Activated CD4-positive, alpha-beta T cell treated with anti-CD3 and anti-CD28 coated beads, Interleukin-2, Interleukin-4, amounts not matched to agents 100 ng/mL and 50 ng/mL, durations not matched to agents 16 hours and 8 hours (primary cell): ENCODE data around the gene OTOG.

Experiments used
- DNase-seq: peaks from one replicate; pipeline ENCODE4 v3.0.0-alpha.2; 2020; ENCODE audit warnings: low spot score

OTOG gene

DNA sequence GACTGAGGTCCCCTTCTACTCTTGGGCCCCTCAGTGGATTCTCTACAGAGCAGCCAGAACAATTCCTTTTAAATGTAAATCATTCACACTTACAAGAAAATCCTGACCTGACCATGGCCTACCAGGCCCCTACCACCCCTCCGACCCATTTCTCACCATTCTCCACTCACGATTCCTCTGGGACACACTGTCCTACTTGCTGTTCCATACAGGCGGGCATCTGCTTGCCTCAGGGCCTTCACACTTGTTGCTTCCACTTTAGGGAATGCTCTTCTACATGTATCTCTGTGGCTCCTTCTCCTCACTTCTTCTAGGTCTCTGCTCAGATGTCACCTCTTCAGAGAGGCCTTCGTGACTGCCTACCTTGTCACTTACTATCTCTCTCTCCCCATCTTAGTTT is 6.3 kb upstream of the OTOG start:
- DNase-seq: no peak

DNA sequence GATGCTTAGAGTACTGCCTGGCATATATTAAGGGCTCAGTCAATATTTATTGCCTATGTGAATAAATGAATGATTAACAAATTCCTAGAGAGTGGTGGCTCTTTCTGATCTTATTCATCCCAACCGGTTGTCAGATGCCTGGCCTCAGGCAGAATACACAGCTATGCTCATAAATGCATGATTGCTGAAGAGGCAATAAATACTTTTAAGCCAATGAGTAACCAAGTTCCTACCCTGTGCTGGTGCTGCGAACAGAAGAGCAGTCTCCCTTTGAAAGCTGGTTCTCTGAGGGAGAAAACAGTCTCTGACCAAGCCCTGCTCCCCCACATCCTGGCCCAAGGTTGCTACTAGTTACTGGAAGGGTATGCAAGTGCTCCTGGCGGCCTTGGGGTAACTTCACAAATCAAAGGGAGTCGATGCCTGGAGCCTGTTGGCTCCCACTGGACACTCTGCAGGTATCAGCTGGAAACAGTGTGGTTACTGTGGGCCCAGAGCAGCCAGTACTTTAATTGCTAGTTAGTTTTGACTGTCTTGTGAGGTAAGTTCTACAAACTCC is 5.7 kb upstream of the OTOG start:
- no peak for DNase-seq

DNA sequence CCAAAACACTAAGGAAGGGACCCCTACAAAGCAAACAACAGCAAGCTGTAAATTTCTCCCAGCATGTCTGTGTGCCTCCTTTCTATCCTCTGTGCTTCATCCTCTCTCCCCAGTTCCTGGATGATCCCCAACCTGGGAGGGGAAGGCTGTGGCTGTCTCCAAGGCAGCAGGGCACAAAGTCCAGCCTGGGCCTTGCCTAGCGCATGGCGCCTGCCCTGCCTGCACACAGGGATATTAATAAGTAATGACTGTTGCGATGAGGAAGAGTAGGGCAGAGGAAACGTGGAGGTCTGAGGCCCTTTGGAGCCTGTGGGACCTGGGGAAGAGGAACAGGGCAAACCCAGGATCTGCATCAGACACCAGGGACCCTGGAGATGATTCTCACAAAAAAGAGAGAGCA is 4.8 kb upstream of the OTOG start:
- DNase-seq: no peak

DNA sequence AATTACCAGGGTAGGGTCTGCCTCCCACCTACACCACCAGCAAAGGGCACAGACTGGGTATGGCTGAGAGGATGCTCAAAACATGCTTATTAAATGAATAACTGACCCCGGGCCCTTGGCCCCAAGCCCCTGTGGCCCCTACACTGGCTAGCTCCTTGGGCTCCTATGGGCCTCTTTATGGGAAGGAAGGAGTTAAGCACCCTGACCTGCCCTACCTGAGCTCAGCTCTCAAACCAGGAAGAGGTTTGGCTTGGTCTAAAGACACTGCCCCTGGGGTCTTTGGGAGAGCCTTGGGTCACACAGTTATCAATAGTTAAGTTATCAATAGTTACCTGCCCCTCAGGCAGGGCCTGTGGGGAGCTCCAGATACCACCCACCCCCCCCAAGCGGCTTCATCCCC is 4.0 kb upstream of the OTOG start:
- no peak for DNase-seq

DNA sequence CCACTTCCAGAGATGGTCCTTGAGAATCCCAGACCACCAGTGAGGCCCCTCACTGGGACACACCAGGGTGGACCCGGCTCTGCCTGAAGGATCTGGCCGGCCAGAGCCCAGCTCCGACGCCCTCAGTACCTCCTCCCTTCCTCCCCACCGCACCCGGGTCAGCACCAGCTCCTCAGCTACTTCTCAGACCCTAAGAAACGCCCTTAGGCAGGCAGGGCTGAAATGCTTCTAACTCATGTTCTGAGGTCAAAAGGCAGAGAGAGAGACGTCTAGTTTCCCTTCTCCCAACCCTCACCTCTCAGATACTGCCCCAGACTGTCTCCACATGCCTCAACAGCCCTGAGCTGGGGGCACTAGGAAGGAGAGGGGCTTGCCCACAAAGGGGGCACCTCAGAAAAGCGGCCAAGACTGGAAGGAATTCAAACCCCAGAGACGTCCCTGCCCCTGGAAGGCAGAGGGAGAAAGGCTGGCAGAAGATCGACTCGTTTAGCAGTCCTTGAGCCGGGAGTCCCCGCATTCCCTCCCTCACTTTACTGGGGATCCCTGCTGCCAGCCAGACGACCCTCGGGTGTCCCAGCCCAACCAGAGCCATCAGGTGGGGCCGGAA is 3.4 kb upstream of the OTOG start:
- no peak for DNase-seq

DNA sequence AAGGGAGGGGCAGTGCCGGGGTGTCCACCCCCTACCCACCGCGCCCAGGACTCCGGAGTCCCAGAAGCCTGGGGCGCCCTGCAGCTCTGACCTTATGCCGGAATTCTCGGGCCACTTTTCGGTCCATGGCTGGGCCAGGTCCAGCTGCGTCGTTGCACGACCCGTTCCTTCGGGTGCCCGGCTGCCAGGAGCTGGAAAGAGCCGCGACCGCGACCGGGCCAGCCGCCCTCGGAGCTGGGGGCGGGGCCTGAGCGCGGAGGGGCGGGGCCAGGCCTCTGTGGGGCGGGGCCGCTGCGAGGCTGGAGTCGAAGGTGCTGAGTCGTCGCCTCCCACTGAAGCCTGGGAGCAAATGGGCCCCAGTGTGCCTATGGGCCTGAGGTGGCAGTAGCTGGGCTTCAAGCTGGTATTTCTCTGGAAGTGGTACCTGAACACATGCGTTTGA is 2.9 kb upstream of the OTOG start, which contains the start of gene USH1C:
TSS of gene USH1C (minus strand) at position 236 of the 442 bp plus-strand sequence. CDS start at position 127, 109 bp downstream.
- DNase-seq: no peak

DNA sequence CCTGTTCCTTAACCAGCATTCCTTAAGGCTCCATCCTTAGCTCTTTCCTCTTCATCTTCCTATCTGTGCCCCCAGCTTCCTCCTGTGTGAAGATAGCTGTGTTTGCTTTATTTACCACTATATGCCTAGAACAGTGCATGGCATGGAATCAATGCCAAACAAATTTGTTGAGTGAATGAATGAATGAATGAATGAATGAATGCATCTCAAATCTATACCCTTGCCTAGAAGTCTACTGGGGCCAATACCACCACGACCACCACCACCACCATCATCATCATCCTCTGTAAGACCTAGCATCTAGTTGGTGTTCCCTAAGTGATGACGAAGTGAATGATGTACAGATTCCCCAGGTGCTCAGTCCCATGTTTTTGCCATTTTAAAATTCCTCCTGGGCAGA is 819 bp upstream of the OTOG start:
- no peak for DNase-seq

DNA sequence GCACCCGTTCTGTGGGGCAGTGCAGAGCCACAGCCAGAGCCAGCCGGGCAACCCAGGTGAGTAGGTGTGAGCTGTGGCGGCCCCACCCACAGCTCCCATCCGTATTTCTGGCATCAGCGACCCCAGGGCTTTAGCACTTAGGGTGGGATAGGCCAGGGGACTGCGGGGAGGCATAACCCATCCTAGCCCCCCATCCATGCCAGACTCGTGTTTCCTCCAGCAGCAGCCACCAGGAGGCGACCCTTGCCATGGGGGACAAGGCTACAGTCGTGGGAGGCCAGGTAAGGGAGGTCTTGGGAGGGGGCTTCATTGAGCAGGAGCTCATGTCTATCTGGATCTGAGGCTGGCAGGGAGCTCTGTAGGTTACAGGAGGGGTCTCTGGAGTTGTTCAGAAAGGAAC is 873 bp downstream of the OTOG start:
- no peak for DNase-seq

DNA sequence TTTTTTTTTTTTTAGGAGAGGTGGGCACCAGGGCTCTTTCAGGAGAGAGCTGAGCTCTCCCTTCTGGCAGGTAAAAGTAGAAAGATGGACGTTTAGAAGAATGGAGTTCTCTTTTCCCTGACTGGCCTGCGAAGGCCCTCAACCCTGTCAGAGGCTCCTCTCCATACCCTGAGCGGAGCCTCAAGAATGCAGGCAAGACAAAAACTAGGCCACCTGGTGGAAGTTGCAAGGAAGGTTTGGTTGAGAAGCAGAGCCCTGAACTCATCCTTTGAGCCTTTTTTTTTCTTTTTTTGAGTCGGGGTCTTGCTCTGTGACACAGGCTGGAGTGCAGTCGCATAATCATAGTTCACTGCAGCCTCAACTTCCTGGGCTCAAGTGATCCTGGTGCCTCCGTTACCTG is 1.4 kb downstream of the OTOG start:
- no peak for DNase-seq

DNA sequence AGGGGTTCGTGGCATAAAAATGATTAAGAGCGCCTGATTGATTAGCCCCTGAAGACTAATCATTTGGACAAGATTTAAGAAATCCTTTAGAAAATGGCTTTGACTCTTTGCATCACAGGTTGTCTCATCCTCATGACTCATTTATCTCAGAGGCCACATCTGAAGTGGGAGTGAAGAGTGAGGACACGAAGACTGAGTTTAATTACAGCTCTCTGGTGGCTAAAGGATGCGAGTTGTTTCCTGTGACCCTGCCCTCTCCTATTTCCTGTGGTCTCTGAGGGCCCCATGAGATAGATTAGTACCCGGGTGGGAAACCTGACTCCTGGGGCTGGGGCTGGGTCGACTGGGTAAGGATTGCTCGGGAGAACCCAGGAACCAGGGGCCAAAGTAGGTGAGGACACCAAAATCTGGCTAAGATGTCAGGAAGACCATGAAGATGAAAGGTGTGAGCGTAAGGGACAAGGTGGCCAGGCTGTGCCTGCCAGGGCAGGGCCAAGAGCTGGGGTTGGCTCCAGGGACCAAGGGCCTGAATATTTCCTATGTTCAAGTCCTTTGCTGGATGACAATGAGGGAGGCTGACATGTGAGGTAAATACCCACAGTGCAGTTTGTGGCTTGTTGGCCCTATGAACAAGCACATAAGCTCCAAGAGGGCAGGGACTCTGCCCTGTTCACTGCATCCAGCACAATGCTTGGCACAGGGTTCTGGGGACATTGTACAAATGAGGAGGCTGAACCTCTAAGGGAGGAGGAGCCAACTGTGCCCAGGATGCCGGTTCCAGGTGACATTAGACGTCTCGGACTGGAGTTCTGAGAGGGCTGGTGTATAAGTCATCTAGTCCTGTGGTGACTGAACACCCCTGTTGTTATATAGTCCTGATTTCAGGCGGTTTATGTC is 3.6 kb downstream of the OTOG start:
- no peak for DNase-seq

DNA sequence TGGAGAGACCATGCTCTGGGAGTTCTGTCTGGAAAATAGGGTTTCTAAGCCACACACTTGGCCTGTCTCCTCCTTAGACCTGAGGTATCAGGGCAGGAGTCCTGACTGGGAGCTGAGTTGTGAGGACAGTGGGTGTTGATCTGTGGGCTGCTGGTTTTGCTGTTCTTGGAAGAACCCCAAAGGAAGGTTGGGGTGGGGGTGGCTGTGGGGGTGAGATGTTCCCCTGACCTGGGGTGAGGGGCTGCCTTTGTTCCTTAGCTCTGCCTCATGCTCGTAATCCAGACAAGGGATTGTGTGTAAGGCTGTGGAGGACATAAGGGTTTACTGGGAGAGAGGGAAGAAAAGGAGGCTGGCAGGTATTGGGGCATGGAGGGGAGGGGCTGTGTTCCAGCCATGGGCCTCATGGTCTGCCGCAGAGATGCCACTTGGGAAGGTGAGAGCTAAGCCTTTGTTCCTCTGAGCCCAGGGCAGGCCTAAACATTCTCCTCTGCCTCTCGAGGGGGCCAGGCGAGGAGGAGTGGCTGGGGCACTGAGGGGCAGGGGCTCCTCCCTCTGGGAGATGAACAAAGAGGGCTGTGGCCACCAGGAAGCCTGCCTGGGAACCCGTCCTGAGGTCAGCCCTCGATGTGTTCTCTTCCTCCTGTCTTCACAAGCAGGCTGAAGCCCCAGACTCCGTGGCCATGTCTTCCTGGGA is 4.4 kb downstream of the OTOG start:
- no peak for DNase-seq

DNA sequence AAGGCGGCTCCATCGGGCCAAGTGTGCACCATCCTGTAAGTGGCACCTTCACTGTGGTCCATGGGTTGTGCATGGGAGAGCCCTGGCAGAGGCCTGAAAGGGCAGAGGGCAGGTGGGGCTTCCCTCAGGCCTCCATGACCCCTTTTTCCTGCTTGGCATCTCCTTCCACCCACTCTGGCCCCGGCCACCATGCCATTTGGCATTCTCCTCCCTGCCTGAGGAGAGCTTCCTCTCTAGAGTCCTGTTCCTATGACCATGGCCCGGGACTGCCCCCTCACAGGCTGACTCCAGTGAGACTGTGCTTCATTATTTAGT is 4.9 kb downstream of the OTOG start:
- DNase-seq: no peak

DNA sequence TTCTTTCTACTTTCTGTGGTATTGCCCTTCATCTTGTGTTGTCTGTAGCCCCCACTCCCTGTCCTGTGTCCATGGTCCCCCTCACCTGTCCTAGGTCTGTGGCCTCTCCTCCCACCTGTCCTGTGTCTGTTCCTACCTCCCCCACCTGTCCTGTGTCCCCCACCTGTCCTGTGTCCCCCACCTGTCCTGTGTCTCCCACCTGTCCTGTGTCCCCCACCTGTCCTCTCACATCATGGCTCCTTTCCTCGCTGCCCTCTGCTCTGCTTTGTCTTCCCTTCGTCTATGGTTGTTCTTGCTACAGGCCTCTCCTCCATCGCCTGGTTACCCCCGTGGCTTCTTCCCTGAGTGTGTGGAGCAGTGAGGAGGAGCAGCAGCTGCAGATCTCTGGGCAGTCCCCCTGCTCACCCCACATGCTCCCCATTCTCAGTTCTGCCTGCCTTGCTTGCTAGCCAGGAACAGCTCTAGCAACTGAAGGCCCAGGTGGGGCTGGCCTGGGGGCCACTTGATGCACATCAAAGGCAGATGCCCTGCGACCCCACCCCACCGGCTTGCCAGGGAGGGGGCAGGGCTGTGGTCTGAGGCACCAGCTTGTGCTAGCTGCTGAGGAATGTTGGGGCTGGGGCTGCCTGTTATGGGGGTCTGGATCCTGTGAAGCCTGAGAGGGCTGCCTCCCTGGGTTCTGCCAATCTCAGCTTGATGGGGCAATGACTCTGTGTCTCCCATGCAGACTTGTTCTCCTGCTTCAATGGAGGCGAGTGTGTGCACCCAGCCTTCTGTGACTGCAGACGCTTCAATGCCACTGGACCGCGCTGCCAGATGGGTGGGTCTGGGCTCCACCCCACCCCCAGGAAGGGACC is 5.6 kb downstream of the OTOG start:
- DNase-seq: no peak

DNA sequence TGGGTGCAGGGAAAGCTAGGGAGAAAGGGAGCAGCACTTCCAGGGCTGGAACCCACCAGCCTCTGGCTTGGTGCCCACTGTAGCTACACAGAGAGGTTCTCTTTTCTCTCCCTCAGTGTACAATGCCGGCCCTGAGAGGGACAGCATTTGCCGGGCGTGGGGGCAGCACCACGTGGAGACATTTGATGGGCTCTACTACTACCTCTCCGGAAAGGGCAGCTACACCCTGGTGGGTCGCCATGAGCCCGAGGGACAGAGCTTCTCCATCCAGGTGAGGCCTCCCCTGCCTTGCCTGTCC is 6.1 kb downstream of the OTOG start:
- no peak for DNase-seq

DNA sequence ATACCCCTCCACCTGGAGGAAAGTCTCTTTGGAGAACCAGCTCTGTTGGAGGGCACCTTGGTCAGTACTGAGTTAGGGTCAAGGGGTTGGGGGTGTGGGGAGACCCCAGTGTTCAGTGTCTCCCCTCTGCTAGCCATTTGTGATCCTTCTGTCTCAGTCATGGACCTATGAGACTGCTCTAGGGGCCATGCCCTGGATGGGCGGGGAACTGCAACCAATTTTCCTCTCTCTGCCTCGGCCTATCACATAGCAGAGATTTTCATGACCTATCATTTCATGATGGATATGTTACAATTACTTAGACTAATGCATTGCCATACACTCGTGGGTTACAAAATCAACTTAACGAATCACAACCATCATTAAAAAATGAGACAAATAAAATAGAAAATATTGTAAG is 7.4 kb downstream of the OTOG start:
- DNase-seq: no peak

DNA sequence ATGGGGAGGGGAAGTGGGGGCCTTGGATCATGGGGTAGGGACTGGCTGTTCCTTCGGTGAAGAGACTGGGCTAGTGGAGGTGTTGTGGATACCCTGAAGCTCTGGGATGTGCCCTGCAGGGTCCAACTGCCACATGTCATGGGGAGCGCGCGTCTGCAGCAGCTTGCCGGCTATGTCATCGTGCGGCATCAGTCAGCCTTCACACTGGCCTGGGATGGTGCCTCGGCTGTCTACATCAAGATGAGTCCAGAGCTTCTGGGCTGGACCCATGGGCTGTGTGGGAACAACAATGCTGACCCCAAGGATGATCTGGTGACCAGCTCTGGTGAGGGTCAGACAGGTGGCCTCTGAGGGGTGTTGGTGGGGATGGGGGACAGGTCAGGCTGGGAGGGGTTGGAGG is 9.9 kb downstream of the OTOG start:
- DNase-seq: no peak

DNA sequence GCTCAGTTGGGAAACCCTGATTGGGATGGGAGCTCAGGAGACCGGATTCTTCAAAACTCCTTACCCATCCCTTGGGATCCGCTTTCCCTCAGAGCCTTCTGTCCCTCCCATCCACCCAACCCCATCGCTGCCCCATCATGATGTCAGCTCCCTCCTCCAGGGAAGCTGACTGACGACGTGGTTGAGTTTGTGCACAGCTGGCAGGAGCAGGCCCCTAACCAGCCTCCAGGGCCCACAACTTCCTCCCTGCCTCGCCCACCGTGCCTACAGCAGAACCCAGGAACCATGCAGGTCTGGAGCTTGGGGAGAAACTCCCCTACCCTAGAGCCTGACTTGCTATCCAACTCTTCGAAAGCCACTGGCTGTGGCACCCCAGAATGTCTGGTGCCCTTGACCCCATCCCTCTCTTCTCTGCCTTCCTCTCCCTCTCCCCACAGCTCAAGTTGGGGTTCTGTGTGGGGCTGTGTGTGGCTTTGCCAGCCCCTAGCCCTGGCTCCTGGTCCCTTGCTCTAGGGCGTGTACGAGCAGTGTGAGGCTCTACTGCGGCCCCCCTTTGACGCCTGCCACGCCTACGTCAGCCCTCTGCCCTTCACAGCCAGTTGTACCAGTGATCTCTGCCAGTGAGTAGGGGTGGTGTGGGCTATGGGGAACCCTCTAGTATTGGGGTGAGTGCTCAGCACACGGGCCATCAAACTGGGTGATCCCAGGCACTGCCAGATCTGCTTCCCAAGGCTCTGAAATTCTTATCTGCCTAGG is 11.1 kb downstream of the OTOG start:
- no peak for DNase-seq

DNA sequence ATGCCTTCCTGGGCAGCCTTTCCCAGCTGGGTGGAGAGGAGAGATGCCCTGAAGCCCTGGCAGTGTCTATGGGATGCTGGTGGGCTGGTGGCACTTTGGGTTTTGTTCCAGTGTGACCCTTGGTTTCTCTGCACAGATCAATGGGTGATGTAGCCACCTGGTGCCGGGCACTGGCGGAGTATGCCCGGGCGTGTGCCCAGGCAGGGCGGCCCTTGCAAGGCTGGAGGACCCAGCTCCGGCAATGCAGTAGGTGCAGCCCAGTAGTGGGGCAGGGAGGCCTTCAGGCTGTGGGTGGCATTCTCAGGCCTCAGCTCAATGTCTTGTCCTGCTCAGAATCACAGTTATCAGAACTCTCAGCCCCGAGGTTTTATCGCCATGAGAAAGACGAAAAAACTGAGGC is 11.9 kb downstream of the OTOG start:
- no peak for DNase-seq

DNA sequence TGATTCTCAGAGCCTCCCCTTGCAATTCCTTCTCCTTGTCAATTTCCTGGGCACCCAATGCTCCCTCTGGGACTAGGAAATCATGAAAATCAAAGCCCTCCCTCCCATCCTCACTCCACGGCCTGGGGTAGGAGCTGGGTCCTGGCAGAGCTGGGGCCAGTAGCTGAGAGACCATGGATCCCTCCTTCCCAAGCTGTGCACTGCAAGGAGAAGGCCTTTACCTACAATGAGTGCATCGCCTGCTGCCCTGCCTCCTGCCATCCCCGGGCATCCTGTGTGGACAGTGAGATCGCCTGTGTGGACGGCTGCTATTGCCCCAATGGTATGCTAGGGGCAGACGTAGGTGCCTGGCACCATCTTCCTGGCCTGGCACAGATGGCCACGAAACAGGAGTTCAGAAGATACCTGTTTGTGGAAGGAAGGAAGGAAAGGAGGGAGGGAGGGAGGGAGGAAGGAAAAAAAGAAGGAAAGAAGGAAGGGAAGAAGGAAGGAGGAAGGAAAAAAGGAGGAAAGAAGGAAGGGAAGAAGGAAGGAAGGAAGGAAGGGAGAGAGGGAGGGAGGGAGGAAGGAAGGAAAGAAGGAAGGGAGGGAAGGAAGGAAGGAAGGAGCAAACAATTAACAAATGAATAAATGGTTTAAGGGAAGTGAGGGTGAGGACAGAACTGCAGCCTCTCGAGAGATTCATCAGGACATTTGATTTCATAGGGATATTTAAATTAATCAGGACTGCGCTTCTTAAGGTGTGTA is 12.5 kb downstream of the OTOG start:
- no peak for DNase-seq

DNA sequence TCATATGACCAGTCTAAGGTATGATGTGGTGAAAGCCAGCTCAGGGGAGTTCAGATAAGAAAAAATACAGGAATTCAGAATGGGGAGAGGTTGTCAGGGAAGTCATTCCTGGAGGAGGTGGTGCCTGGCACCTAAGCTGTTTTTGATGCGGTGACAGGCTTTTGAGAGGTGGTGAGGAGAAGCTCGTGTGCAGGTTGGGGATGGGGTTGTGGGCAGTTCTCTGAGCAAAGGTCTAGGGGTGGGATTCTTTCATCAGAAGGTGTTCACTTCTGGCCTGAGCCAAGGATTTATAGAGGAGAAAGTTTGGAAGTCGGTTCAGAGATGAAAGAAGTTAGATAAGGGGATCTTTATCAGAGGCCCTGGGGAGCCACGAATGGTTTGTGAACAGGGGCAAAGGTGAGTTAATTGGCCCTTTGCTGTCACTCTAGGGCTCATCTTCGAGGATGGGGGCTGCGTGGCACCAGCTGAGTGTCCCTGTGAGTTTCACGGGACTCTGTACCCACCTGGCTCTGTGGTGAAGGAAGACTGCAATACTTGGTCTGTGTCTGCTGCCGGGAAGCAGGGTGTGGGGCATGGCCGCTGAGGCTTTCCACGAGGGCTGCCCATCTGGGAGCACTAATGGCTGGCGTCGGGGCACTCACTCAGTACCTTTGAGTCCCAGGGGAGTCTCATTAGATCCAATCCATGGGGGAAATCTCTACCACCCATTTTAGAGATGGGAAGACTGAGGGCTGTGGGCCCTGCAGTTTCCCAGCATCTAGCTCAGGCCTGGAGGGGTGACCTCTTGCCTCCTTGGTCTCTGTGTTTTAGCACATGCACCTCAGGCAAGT is 13.4 kb downstream of the OTOG start:
- DNase-seq: no peak
